Activated CD4-positive, alpha-beta memory T cell treated with anti-CD3 and anti-CD28 coated beads, Interleukin-2, amount 10 ng/mL, durations not matched to agents 7 days and 5 days (primary cell): ENCODE results near the gene SCAMP2. TPM values are rescaled to one million over a fixed set of nuclear protein-coding genes. Genes with fewer than 3 reads are reported as not detected.

Source experiments
- CTCF ChIA-PET: fragments of 350-600 bp; sonication (Branson Sonifier 250); formaldehyde crosslinking; loops from one replicate; lab custom pipeline; 2021; ENCODE audit warnings: antibody characterized with exemption, inconsistent platforms; lab: Charles Lee
- POLR2A ChIA-PET: fragments of 350-600 bp; sonication (Branson Sonifier 250); formaldehyde crosslinking; loops from one replicate; lab custom pipeline; 2021; ENCODE audit warnings: antibody characterized with exemption; lab: Charles Lee
- DNase-seq: peaks from one replicate; pipeline ENCODE4 v3.0.0-alpha.2; 2020
- H3K27ac Mint-ChIP-seq: one replicate; pipeline ENCODE4 v1.8.0; 2021; ENCODE audit warnings: mild to moderate bottlenecking, mixed read lengths
- H3K27me3 Mint-ChIP-seq: one replicate; pipeline ENCODE4 v1.8.0; 2021; ENCODE audit warnings: mixed read lengths
- H3K36me3 Mint-ChIP-seq: one replicate; pipeline ENCODE4 v1.8.0; 2021; ENCODE audit warnings: low read depth, mixed read lengths
- H3K4me1 Mint-ChIP-seq: one replicate; pipeline ENCODE4 v1.8.0; 2021; ENCODE audit warnings: mixed read lengths
- H3K4me3 Mint-ChIP-seq: one replicate; pipeline ENCODE4 v1.8.0; 2021; ENCODE audit warnings: mild to moderate bottlenecking, mixed read lengths
- H3K9me3 Mint-ChIP-seq: one replicate; pipeline ENCODE4 v1.8.0; 2021; ENCODE audit warnings: mixed read lengths
- total RNA-seq, 2 experiments: library from RNA; stranded (reverse); gene quantifications; one replicate each; pipeline ENCODE4 v1.2.3, GENCODE V29; 2021

Gene SCAMP2
- total RNA-seq, 2 experiments from 2014 or later: 144 to 156 TPM

DNA sequence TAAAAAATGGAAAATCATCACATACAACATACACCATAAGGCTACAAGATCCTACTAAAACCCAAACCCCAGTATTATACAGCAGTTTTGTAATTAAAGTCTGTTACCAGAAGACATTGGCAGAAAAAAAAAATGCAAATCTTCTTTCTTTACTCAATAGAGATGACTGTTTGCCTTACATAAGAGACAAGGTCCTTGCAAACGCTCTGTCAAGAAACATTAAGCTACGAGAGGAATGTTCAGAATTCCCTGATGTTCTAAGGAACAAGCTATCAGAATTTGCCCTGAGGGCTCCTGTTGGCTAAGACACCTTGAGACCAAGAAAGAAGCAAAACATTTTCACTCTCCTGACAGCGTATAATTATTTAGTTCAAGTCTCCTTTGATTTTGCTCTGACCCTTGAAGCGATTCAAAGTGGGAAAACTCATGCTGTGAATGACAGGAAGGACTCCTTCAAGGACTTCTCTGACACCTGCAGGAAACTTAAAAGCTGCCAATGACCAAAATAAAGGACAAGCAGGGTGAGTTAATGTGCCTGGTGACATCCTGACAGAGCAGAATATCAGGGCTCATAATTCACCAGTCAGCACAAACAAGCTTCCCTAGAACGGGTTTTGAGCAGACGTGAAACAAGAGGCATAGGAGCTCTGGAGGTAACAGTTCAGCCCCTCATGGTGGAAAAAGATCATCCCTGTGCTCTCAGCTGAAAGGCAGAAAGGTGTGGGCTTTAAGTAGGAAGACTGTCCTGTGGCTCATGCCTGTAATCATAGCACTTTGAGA lies 2.5 kb downstream of the SCAMP2 start:
- peak overlapping the region; percentile 97 for H3K27ac Mint-ChIP-seq
- ChIA-PET POLR2A (interaction anchor here (1.0 to 8.6 kb wide), 27 partner anchors 9 to 584 kb away, joined by 3 to 121 read pairs (median 6); partner anchors contain the start of genes C15orf39, COX5A, CSK and FAM219B), CTCF (interaction anchor here (0.9 to 8.7 kb wide), 20 partner anchors 11 to 239 kb away, joined by 3 to 111 read pairs (median 4); partner anchors contain the start of genes FAM219B, MPI and ULK3)
- DNase-seq: no peak
- no peaks in the 10 kb centered on the region for H3K27me3 Mint-ChIP-seq
- peaks cover 2% of the 10 kb centered on the region for H3K9me3 Mint-ChIP-seq
- H3K4me3 Mint-ChIP-seq: peak overlapping the region; percentile 92
- H3K4me1 Mint-ChIP-seq: peaks cover 74% of the 10 kb centered on the region
- H3K36me3 Mint-ChIP-seq: peaks cover 53% of the 10 kb centered on the region

GRCh38 chr15:74869726-74870407 lies 3.3 kb downstream of the SCAMP2 start:
- H3K4me1 Mint-ChIP-seq: peaks cover 80% of the 10 kb centered on the region
- peak overlapping the region; percentile 92 for H3K4me3 Mint-ChIP-seq
- CTCF ChIA-PET: interaction anchor here (0.6 to 8.7 kb wide), 23 partner anchors 10 to 238 kb away, joined by 3 to 111 read pairs (median 4); partner anchors contain the start of genes FAM219B, MPI and ULK3
- peaks cover 56% of the 10 kb centered on the region for H3K36me3 Mint-ChIP-seq
- DNase-seq: peak; percentile 75
- no peaks in the 10 kb centered on the region for H3K27me3 Mint-ChIP-seq
- H3K9me3 Mint-ChIP-seq: no peaks in the 10 kb centered on the region
- peak overlapping the region; percentile 97 for H3K27ac Mint-ChIP-seq
- POLR2A ChIA-PET: interaction anchor here (0.7 to 8.6 kb wide), 31 partner anchors 8 to 584 kb away, joined by 3 to 121 read pairs (median 6); partner anchors contain the start of genes ARID3B, C15orf39, COX5A and CSK

- CTCF ChIA-PET: interaction anchor here (0.6 to 8.7 kb wide), 19 partner anchors 9 to 238 kb away, joined by 3 to 111 read pairs (median 4); partner anchors contain the start of genes FAM219B and ULK3
- H3K27me3 Mint-ChIP-seq: no peaks in the 10 kb centered on the region
- H3K36me3 Mint-ChIP-seq: peaks cover 60% of the 10 kb centered on the region
Measured at GRCh38 chr15:74869372-74869725, 3.8 kb downstream of the SCAMP2 start.

DNA sequence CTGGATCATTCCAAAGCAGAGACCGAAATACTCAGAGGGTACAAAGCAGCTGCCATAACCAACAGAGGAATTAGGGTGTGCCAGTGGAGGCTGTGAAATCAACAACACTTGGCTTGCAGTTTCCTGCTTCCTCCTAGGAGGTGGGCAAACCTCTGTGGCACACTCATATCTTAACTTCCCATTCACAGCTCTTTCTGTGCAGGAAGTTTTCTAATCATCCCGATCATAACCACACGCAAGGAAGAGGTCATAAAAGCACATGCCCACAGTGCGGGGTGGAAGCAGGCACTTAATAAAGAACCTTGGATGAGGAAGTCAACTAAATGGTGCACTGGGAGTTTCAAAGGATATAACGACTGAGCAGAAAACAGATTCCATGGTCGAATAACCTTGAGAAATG lies 5.1 kb downstream of the SCAMP2 start:
- ChIA-PET CTCF (interaction anchor here (0.6 to 8.7 kb wide), 4 partner anchors 26 to 125 kb away, joined by 3 to 111 read pairs (median 14); no protein-coding TSS in a partner anchor), POLR2A (interaction anchor here (0.7 to 8.6 kb wide), 10 partner anchors 10 to 97 kb away, joined by 3 to 121 read pairs (median 12); partner anchors contain the start of genes COX5A, FAM219B, MPI and ULK3)
- H3K36me3 Mint-ChIP-seq: peaks cover 67% of the 10 kb centered on the region
- no peaks in the 10 kb centered on the region for H3K27me3 Mint-ChIP-seq
- H3K4me1 Mint-ChIP-seq: peaks cover 88% of the 10 kb centered on the region
- peak; percentile 34 for DNase-seq
- H3K4me3 Mint-ChIP-seq: peak overlapping the region; percentile 50
- H3K9me3 Mint-ChIP-seq: no peaks in the 10 kb centered on the region
- peak overlapping the region; percentile 97 for H3K27ac Mint-ChIP-seq

More at GRCh38 chr15:74869372-74869725, 3.8 kb downstream of the SCAMP2 start:
- Mint-ChIP-seq H3K9me3 (no peaks in the 10 kb centered on the region), H3K4me3 (peak overlapping the region; percentile 92), H3K27ac (peak overlapping the region; percentile 97), H3K4me1 (peaks cover 85% of the 10 kb centered on the region)
- DNase-seq: no peak
- POLR2A ChIA-PET: interaction anchor here (0.7 to 8.6 kb wide), 28 partner anchors 8 to 585 kb away, joined by 3 to 121 read pairs (median 6); partner anchors contain the start of genes ARID3B, C15orf39, COX5A and FAM219B

- no peaks in the 10 kb centered on the region for H3K27me3 Mint-ChIP-seq
- ChIA-PET CTCF (interaction anchor here (0.6 to 8.7 kb wide), 7 partner anchors 16 to 125 kb away, joined by 3 to 111 read pairs (median 4); no protein-coding TSS in a partner anchor), POLR2A (interaction anchor here (0.7 to 8.6 kb wide), 10 partner anchors 9 to 96 kb away, joined by 3 to 121 read pairs (median 12); partner anchors contain the start of genes COX5A, FAM219B, MPI and ULK3)
- H3K4me3 Mint-ChIP-seq: peak overlapping the region; percentile 50
- peaks cover 88% of the 10 kb centered on the region for H3K4me1 Mint-ChIP-seq
- DNase-seq: no peak
- no peaks in the 10 kb centered on the region for H3K9me3 Mint-ChIP-seq
- H3K36me3 Mint-ChIP-seq: peaks cover 63% of the 10 kb centered on the region
- peak overlapping the region; percentile 97 for H3K27ac Mint-ChIP-seq
Measured at GRCh38 chr15:74867466-74868038, 5.6 kb downstream of the SCAMP2 start.

DNA sequence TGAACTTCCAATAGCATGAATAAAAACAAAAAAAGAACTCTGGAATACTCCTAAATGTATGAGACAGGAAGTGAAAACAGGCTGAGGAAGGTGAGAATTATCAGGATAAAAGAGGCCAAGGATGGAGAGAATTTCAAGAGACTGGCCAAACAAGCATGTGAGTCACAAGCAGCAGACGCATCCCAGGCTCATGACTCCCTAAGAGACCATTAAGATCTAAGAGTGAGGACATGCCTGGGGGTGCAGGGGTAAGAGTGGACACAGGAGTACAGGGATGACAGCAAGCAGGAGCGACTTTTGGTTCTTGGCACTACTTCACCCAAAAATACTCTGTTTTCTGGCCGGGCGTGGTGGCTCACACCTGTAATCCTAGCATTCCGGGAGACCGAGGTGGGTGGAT lies 7.1 kb downstream of the SCAMP2 start:
- peak overlapping the region; percentile 63 for H3K27ac Mint-ChIP-seq
- peaks cover 82% of the 10 kb centered on the region for H3K4me1 Mint-ChIP-seq
- H3K4me3 Mint-ChIP-seq: no peak overlapping the region
- no peak for DNase-seq
- no peaks in the 10 kb centered on the region for H3K27me3 Mint-ChIP-seq
- H3K9me3 Mint-ChIP-seq: no peaks in the 10 kb centered on the region
- ChIA-PET POLR2A (interaction anchor here (2.9 to 5.7 kb wide), 3 partner anchors 8 to 26 kb away, joined by 19 to 110 read pairs (median 66); partner anchors contain the start of genes MPI and ULK3), CTCF (interaction anchor here (0.6 to 1.2 kb wide), 2 partner anchors 35 to 36 kb away, joined by 4 to 7 read pairs; no protein-coding TSS in a partner anchor)
- H3K36me3 Mint-ChIP-seq: peaks cover 57% of the 10 kb centered on the region

DNA sequence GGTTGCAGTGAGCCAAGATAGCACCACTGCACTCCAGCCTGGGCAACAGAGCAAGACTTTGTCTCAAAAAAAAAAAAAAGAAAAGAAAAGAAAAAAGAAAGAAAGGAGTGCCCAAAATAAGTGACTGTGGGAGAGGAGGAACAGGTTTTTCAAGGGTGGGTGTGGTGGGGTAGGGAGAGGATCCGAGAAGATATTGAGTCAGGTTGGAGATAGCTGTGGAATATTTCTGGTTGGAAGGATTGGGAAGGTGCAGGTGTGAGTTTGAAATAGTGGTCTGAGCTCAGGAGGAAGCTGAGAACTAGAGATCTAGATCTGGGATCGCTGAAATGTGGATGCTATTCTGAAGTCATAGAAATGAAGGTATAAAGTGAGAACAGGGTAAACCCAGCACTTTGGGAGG lies 7.8 kb downstream of the SCAMP2 start:
- Mint-ChIP-seq H3K27ac (peak overlapping the region; percentile 69), H3K9me3 (no peaks in the 10 kb centered on the region), H3K4me1 (peaks cover 74% of the 10 kb centered on the region), H3K36me3 (peaks cover 51% of the 10 kb centered on the region), H3K4me3 (no peak overlapping the region), H3K27me3 (no peaks in the 10 kb centered on the region)
- ChIA-PET CTCF (interaction anchor here (0.6 to 1.2 kb wide), 3 partner anchors 9 to 97 kb away, joined by 3 to 4 read pairs (median 3); no protein-coding TSS in a partner anchor), POLR2A (interaction anchor here (1.4 to 2.0 kb wide), 2 partner anchors 8 to 41 kb away, joined by 4 to 6 read pairs; partner anchors contain the start of genes FAM219B and SCAMP2)
- DNase-seq: no peak

DNA sequence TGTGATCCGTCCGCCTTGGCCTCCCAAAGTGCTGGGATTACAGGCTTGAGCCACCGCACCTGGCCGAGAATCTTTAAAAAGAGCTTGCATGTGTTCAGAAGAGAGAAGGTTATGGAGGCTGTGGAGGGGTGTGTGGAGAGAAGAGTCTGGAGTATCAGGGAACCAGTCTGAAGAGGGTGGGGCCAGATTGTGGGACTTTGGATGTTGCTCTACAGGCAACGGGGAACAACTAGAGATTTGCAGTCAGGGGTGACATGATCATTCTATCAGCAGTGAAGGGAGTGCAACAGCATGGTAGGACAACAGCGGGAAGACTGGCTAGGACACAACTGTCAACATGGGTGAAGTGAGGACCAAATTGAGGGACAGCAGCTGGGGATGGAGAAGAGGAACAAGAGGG lies 8.9 kb downstream of the SCAMP2 start:
- peaks cover 45% of the 10 kb centered on the region for H3K36me3 Mint-ChIP-seq
- DNase-seq: no peak
- H3K9me3 Mint-ChIP-seq: no peaks in the 10 kb centered on the region
- peak overlapping the region; percentile 64 for H3K27ac Mint-ChIP-seq
- H3K4me1 Mint-ChIP-seq: peaks cover 69% of the 10 kb centered on the region
- CTCF ChIA-PET: interaction anchor here (1.1 kb wide), 1 partner anchor 37 kb away, joined by 4 read pairs; no protein-coding TSS in a partner anchor
- H3K4me3 Mint-ChIP-seq: no peak overlapping the region
- H3K27me3 Mint-ChIP-seq: no peaks in the 10 kb centered on the region
- POLR2A ChIA-PET: interaction anchor here (0.8 to 2.0 kb wide), 5 partner anchors 9 to 56 kb away, joined by 3 to 6 read pairs (median 3); partner anchors contain the start of genes FAM219B and SCAMP2

DNA sequence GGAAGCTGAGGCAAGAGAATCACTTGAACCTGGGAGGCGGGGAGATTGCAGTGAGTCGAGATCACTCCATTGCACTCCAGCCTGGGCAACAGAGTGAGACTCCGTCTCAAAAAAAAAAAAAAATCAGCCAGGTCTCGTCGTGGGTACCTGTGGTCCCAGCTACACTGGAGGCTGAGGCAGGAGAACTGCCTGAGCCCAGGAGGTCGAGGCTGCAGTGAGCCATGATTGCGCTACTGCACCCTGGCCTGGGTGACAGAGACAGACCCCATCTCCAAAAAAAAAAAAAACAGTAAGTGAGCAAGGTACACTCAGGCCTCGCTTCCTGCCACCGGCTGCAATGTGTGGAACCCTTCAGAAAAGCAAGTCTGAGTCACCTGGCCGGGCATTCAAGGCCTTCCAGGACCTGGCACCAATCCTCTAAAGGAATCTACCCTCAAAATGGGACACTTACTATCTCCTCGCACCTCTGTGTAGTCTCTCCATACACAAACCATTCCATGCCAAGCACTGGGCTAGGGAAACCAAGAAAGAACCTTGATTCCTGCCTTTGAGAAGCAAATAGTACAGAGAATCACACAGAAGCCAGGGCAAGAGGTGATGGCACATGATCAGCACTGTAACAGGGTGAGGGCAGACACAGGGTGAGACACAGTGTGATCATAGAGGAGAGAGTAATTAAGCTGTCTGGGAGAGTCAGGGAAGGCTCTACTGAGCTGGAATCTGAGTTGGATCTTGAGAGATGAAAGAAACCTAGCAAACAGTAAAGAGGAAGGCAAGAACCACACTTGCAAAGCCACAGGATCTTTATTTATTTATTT lies 9.7 kb downstream of the SCAMP2 start:
- ChIA-PET POLR2A (interaction anchor here (0.9 to 2.0 kb wide), 3 partner anchors 10 to 34 kb away, joined by 3 to 6 read pairs (median 3); partner anchors contain the start of gene SCAMP2), CTCF (no interaction called here)
- peaks cover 69% of the 10 kb centered on the region for H3K4me1 Mint-ChIP-seq
- H3K9me3 Mint-ChIP-seq: no peaks in the 10 kb centered on the region
- H3K4me3 Mint-ChIP-seq: no peak overlapping the region
- DNase-seq: no peak
- H3K36me3 Mint-ChIP-seq: peaks cover 46% of the 10 kb centered on the region
- H3K27me3 Mint-ChIP-seq: no peaks in the 10 kb centered on the region
- peak overlapping the region; percentile 76 for H3K27ac Mint-ChIP-seq

DNA sequence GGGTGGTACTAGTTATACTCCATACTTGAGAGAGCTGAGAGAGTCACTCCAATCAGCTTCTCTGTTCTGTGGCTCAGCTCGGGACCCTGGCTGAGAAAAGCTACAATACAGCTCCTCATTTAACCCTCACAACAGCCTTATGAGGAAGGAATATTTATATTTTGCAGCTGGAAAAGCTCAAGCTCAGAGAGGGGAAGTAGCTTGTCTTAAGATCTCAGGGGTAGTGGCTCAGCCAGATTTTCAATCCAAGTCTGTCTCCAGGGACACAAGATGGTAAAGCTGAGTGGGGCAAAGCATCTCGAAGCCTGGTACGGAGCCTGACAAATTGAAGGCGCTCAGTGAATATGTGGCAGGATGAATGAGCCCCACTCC lies 14.8 kb downstream of the SCAMP2 start:
- POLR2A ChIA-PET: interaction anchor here (0.9 to 6.9 kb wide), 7 partner anchors 9 to 49 kb away, joined by 3 to 52 read pairs (median 4); partner anchors contain the start of genes FAM219B and SCAMP2
- H3K9me3 Mint-ChIP-seq: no peaks in the 10 kb centered on the region
- peak overlapping the region; percentile 85 for H3K27ac Mint-ChIP-seq
- no peak overlapping the region for H3K4me3 Mint-ChIP-seq
- CTCF ChIA-PET: interaction anchor here (0.9 to 5.8 kb wide), 9 partner anchors 12 to 226 kb away, joined by 3 to 37 read pairs (median 5); partner anchors contain the start of gene ULK3
- peaks cover 46% of the 10 kb centered on the region for H3K4me1 Mint-ChIP-seq
- DNase-seq: no peak
- H3K36me3 Mint-ChIP-seq: peaks cover 15% of the 10 kb centered on the region
- no peaks in the 10 kb centered on the region for H3K27me3 Mint-ChIP-seq
